IMR-90 (cell line): ENCODE data around the gene EXOC2. TPM values are rescaled to one million over a fixed set of nuclear protein-coding genes. Genes with fewer than 3 reads are reported as not detected.

ENCODE experiments used
- ATAC-seq: fragments of 200-7000 bp; cut with Tn5 transposase; 2 replicates; pipeline ENCODE4 v1.9.1; 2020; ENCODE audit warnings: low read depth, mild to moderate bottlenecking, moderate library complexity
- BruUV-seq: library from RNA; stranded (reverse); fragments of 400-500 nt; replicated peaks from 2 replicates; lab custom pipeline; 2021; lab: Mats Ljungman, UMichigan
- CTCF ChIA-PET: fragments of 300-600 bp; formaldehyde crosslinking; extraction: SDS; loops from one replicate; lab custom pipeline; 2021; ENCODE audit warnings: antibody characterized with exemption; lab: Yijun Ruan, JAX
- POLR2A ChIA-PET: fragments of 300-600 bp; sonication (Branson Sonifier 250); formaldehyde crosslinking; loops from one replicate; lab custom pipeline; 2022; ENCODE audit warnings: antibody characterized with exemption; ENCODE audit not compliant: unreplicated experiment; lab: Charles Lee
- DNase-seq: peaks from one replicate; pipeline ENCODE4 v3.0.0; 2013
- H2AFZ ChIP-seq: replicated peaks from 2 replicates; pipeline ENCODE3; 2013; ENCODE audit warnings: low read length, mild to moderate bottlenecking; ENCODE audit not compliant: poor library complexity
- H2AK5ac ChIP-seq: 2 replicates; pipeline ENCODE4 v1.6.1; 2013; ENCODE audit warnings: low read depth, low read length, inconsistent platforms
- H2AK9ac ChIP-seq: replicated peaks from 2 replicates; pipeline ENCODE3; 2013; ENCODE audit warnings: mild to moderate bottlenecking, low read depth, low read length, moderate library complexity; ENCODE audit not compliant: poor library complexity
- H2BK120ac ChIP-seq: 2 replicates; pipeline ENCODE4 v1.6.1; 2013; ENCODE audit warnings: low read depth, low read length, inconsistent platforms
- H2BK15ac ChIP-seq: 3 replicates; pipeline ENCODE4 v1.6.1; 2013; ENCODE audit warnings: low read depth, low read length, inconsistent platforms
- H2BK20ac ChIP-seq: 2 replicates; pipeline ENCODE4 v1.6.1; 2013; ENCODE audit warnings: low read depth, mild to moderate bottlenecking, inconsistent platforms, low read length, moderate library complexity
- H2BK5ac ChIP-seq: 2 replicates; pipeline ENCODE4 v1.6.1; 2013; ENCODE audit warnings: mild to moderate bottlenecking, low read depth, low read length, inconsistent platforms; ENCODE audit not compliant: poor library complexity, severe bottlenecking
- H3K14ac ChIP-seq: replicated peaks from 2 replicates; pipeline ENCODE4 v1.6.1; 2013; ENCODE audit warnings: low read depth, low read length, inconsistent platforms
- H3K18ac ChIP-seq: 2 replicates; pipeline ENCODE4 v1.6.1; 2013; ENCODE audit warnings: low read depth, low read length, control low read depth
- H3K23ac ChIP-seq: 2 replicates; pipeline ENCODE4 v1.6.1; 2013; ENCODE audit warnings: low read depth, low read length, inconsistent platforms
- H3K27ac ChIP-seq: 2 replicates; pipeline ENCODE4 v1.5.1; 2013; ENCODE audit warnings: mild to moderate bottlenecking, control low read depth, low read length; ENCODE audit not compliant: insufficient read depth
- H3K27me3 ChIP-seq: 2 replicates; pipeline ENCODE4 v1.6.1; 2013; ENCODE audit warnings: low read length; ENCODE audit not compliant: control insufficient read depth, insufficient read depth
- H3K36me3 ChIP-seq: 2 replicates; pipeline ENCODE4 v1.6.1; 2013; ENCODE audit warnings: low read length, mixed read lengths; ENCODE audit not compliant: control insufficient read depth, insufficient read depth
- H3K4ac ChIP-seq: 2 replicates; pipeline ENCODE4 v1.6.1; 2013; ENCODE audit warnings: low read depth, low read length, inconsistent platforms
- H3K4me1 ChIP-seq: 2 replicates; pipeline ENCODE4 v1.6.1; 2013; ENCODE audit warnings: low read length, mixed read lengths; ENCODE audit not compliant: control insufficient read depth, insufficient read depth
- H3K4me2 ChIP-seq: 2 replicates; pipeline ENCODE4 v1.6.1; 2013; ENCODE audit warnings: low read depth, mild to moderate bottlenecking, control low read depth, low read length, moderate library complexity
- H3K4me3 ChIP-seq: 2 replicates; pipeline ENCODE4 v1.5.1; 2013; ENCODE audit warnings: low read depth, mild to moderate bottlenecking, control low read depth, low read length, moderate library complexity; ENCODE audit not compliant: insufficient read depth
- H3K56ac ChIP-seq: 2 replicates; pipeline ENCODE4 v1.6.1; 2013; ENCODE audit warnings: low read length, inconsistent platforms; ENCODE audit not compliant: insufficient read depth; ENCODE audit errors: extremely low read depth
- H3K79me1 ChIP-seq, 2 experiments: 2 replicates each; pipeline ENCODE4 v1.6.1; 2013; ENCODE audit warnings: low read length in 2 of 2, inconsistent platforms in 1 of 2, low read depth in 1 of 2
- H3K9ac ChIP-seq: 2 replicates; pipeline ENCODE4 v1.6.1; 2013; ENCODE audit warnings: low read depth, low read length, control low read depth
- H3K9me1 ChIP-seq: 2 replicates; pipeline ENCODE4 v1.6.1; 2013; ENCODE audit warnings: low read length, inconsistent platforms; ENCODE audit not compliant: insufficient read depth
- H3K9me3 ChIP-seq: 2 replicates; pipeline ENCODE4 v1.6.1; 2013; ENCODE audit warnings: low read length; ENCODE audit not compliant: control insufficient read depth, insufficient read depth
- H4K20me1 ChIP-seq: 2 replicates; pipeline ENCODE4 v1.6.1; 2013; ENCODE audit warnings: low read length, inconsistent platforms; ENCODE audit not compliant: insufficient read depth
- H4K5ac ChIP-seq: 2 replicates; pipeline ENCODE4 v1.6.1; 2013; ENCODE audit warnings: mild to moderate bottlenecking, low read depth, low read length, control low read depth
- H4K8ac ChIP-seq, 2 experiments: 2 replicates each; pipeline ENCODE4 v1.6.1; 2013; ENCODE audit warnings: low read depth in 2 of 2, low read length in 2 of 2, control low read depth in 1 of 2, inconsistent platforms in 1 of 2
- H4K91ac ChIP-seq: 2 replicates; pipeline ENCODE4 v1.6.1; 2013; ENCODE audit warnings: low read depth, low read length, inconsistent platforms; ENCODE audit not compliant: insufficient read depth
- CTCF ChIP-seq: conservative IDR thresholded peaks from 2 replicates; pipeline ENCODE4 v1.5.1; 2012; ENCODE audit warnings: mild to moderate bottlenecking, low read depth, low read length, improper control_type of control experiment
- MAZ ChIP-seq: IDR thresholded peaks from 2 replicates; pipeline ENCODE4 v1.6.1; 2012; ENCODE audit warnings: low read depth, mild to moderate bottlenecking, low read length, improper control_type of control experiment, moderate library complexity, borderline replicate concordance
- NFE2L2 ChIP-seq: fragments of 150-350 bp; IDR thresholded peaks from 2 replicates; pipeline ENCODE4 v1.6.1; 2016; ENCODE audit warnings: low read depth, mild to moderate bottlenecking, low read length
- POLR2A ChIP-seq: IDR thresholded peaks from 2 replicates; pipeline ENCODE4 v1.6.1; 2012; ENCODE audit warnings: mild to moderate bottlenecking, low read depth, low read length
- RAD21 ChIP-seq: IDR thresholded peaks from 2 replicates; pipeline ENCODE4 v1.6.1; 2012; ENCODE audit warnings: low read length, improper control_type of control experiment
- SMC3 ChIP-seq: fragments of 150-350 bp; IDR thresholded peaks from 2 replicates; pipeline ENCODE4 v1.6.1; 2016; ENCODE audit warnings: low read depth, mild to moderate bottlenecking, antibody characterized with exemption, low read length, moderate library complexity
- WGBS, 2 experiments: methylation state at CpG; one replicate each; pipeline versions ENCODE4 v1.1.5 to v1.1.7; 2013; ENCODE audit warnings: missing lambda C conversion rate in 2 of 2; ENCODE audit not compliant: insufficient read length in 1 of 2; ENCODE audit errors: extremely low coverage in 2 of 2; 5-methylcytosine and 5-hydroxymethylcytosine counted together
- dilution Hi-C: fragments of 300-500 bp; cut with HindIII; formaldehyde crosslinking; loops from one replicate; pipeline ENCODE4 v1.14.3; 2018; ENCODE audit warnings: low sequenced_read_pairs; ENCODE audit not compliant: unreplicated experiment
- in situ Hi-C: fragments of 300-500 bp; cut with MboI; formaldehyde crosslinking; loops from 3 replicates; pipeline ENCODE4 v1.14.3; 2019; ENCODE audit warnings: low sequenced_read_pairs, inconsistent platforms, mixed read lengths
- intact Hi-C: fragments of 100-400 bp; cut with micrococcal nuclease; formaldehyde crosslinking; loops from 2 replicates; pipeline ENCODE4 v1.10.0; 2022
- polyA plus RNA-seq, 3 experiments: library from polyadenylated mRNA; depleted of rRNA; stranded (reverse); fragments of >200 nt; gene quantifications; 2 replicates each; pipeline ENCODE4 v1.2.3, GENCODE V29; 2012; ENCODE audit warnings: low replicate concordance in 1 of 3
- total RNA-seq: library from RNA; depleted of rRNA; stranded (reverse); fragments of >200 nt; gene quantifications from 2 replicates; pipeline ENCODE4 v1.2.3, GENCODE V29; 2012

The EXOC2 gene
- total and polyA plus RNA-seq, 2 of the 4 experiments (the other 2 are of a cell fraction), result 13.1 to 37.3 TPM

- no TSS peak for BruUV-seq
- ATAC-seq (no peak), DNase-seq (no peak)
- Histone ChIP-seq H4K20me1 (no peaks in the 10 kb centered on the region), H2AFZ (no peak overlapping the region), H3K18ac (no peak overlapping the region), H2BK120ac (no peak overlapping the region), H2BK15ac (no peak overlapping the region), H3K56ac (no peak overlapping the region), H3K4me3 (no peak overlapping the region), H3K4me1 (no peaks in the 10 kb centered on the region), H3K79me1 (no peaks in the 10 kb centered on the region), H4K5ac (no peak overlapping the region), H3K9me3 (no peaks in the 10 kb centered on the region; the same call in 1 of the 2 replicates), H3K27me3 (peaks cover 5% of the 10 kb centered on the region; the same call in 1 of the 2 replicates), H2BK20ac (no peak overlapping the region), H3K23ac (no peak overlapping the region), H4K91ac (no peak overlapping the region), H3K9ac (no peak overlapping the region), H3K4me2 (no peak overlapping the region), H3K27ac (no peak overlapping the region), H4K8ac (no peak overlapping the region), H3K4ac (no peak overlapping the region), H2BK5ac (no peak overlapping the region), H3K9me1 (no peaks in the 10 kb centered on the region), H2AK5ac (no peak overlapping the region), H2AK9ac (no peak overlapping the region), H3K36me3 (no peaks in the 10 kb centered on the region), H3K14ac (no peak overlapping the region)
- in situ Hi-C loops (no loop called here), intact Hi-C loops (no loop called here), dilution Hi-C loops (no loop called here)
- 80% methylated on average over 7 of the region's 29 CpGs; no CpG with 5 or more reads in 1 of the 2 experiments for WGBS, 2 experiments
- POLR2A ChIA-PET, result no interaction called here
- TF ChIP-seq SMC3, result no peak
- no peak for TF ChIP-seq NFE2L2
- no peak for TF ChIP-seq RAD21
- no peak for TF ChIP-seq CTCF
- no peak for TF ChIP-seq MAZ
- TF ChIP-seq POLR2A, result no peak
- CTCF ChIA-PET, result no interaction called here
Observed at GRCh38 chr6:447381-448165, 245.4 kb downstream of the EXOC2 start.
